GM23248 (cell line): ENCODE data around the gene DERA. TPM values are rescaled to one million over a fixed set of nuclear protein-coding genes. Genes with fewer than 3 reads are reported as not detected.
"Not testable (repeated sequence)": the region's sequence is repeated elsewhere in the genome, so short reads cannot be mapped to it uniquely, and the experiment has no call there.

Experiments used
- DNase-seq: peaks from one replicate; pipeline ENCODE4 v3.0.0-alpha.2; 2015
- H2AFZ ChIP-seq: fragments of 200-600 bp; sonication (generic); 2 replicates; pipeline ENCODE4 v1.6.1; 2016; ENCODE audit warnings: antibody characterized with exemption
- H3F3A ChIP-seq: fragments of 200-600 bp; sonication (generic); 2 replicates; pipeline ENCODE4 v1.6.1; 2016; ENCODE audit warnings: mild to moderate bottlenecking, antibody characterized with exemption, mixed run types; ENCODE audit not compliant: insufficient read depth
- H3K27ac ChIP-seq: fragments of 200-600 bp; sonication (generic); 2 replicates; pipeline ENCODE4 v1.5.1; 2016; ENCODE audit warnings: mild to moderate bottlenecking
- H3K27me3 ChIP-seq: fragments of 200-600 bp; sonication (generic); replicated peaks from 2 replicates; pipeline ENCODE4 v1.6.1; 2016; ENCODE audit warnings: mild to moderate bottlenecking; ENCODE audit not compliant: insufficient read depth
- H3K36me3 ChIP-seq: fragments of 200-600 bp; sonication (generic); 2 replicates; pipeline ENCODE4 v1.6.1; 2016; ENCODE audit warnings: low read depth, mild to moderate bottlenecking
- H3K4me1 ChIP-seq: fragments of 200-600 bp; sonication (generic); 2 replicates; pipeline ENCODE4 v1.6.1; 2016; ENCODE audit warnings: mild to moderate bottlenecking; ENCODE audit not compliant: insufficient read depth
- H3K4me2 ChIP-seq: fragments of 200-600 bp; sonication (generic); one replicate; pipeline ENCODE4 v1.6.1; 2016; ENCODE audit warnings: mild to moderate bottlenecking; ENCODE audit not compliant: unreplicated experiment
- H3K4me3 ChIP-seq: fragments of 200-600 bp; sonication (generic); 2 replicates; pipeline ENCODE4 v1.5.1; 2016; ENCODE audit warnings: mild to moderate bottlenecking
- H3K79me2 ChIP-seq: fragments of 200-600 bp; sonication (generic); 2 replicates; pipeline ENCODE4 v1.6.1; 2016; ENCODE audit warnings: mild to moderate bottlenecking; ENCODE audit not compliant: insufficient read depth
- H3K9ac ChIP-seq: fragments of 200-600 bp; sonication (generic); 2 replicates; pipeline ENCODE4 v1.6.1; 2016; ENCODE audit warnings: mild to moderate bottlenecking
- H3K9me2 ChIP-seq: fragments of 200-600 bp; sonication (generic); 2 replicates; pipeline ENCODE4 v1.6.1; 2016; ENCODE audit warnings: mixed run types, mild to moderate bottlenecking, moderate library complexity; ENCODE audit not compliant: insufficient read depth
- H3K9me3 ChIP-seq: fragments of 200-600 bp; sonication (generic); one replicate; pipeline ENCODE4 v1.6.1; 2017; ENCODE audit warnings: low read depth
- H4K20me1 ChIP-seq: fragments of 200-600 bp; sonication (generic); 2 replicates; pipeline ENCODE4 v1.6.0; 2016; ENCODE audit not compliant: insufficient read depth
- EZH2 ChIP-seq: fragments of 200-600 bp; sonication (generic); IDR thresholded peaks from 2 replicates; pipeline ENCODE4 v1.6.1; 2018; ENCODE audit warnings: antibody characterized with exemption, mild to moderate bottlenecking; ENCODE audit not compliant: insufficient read depth, poor library complexity, severe bottlenecking
- EZH2phosphoT487 ChIP-seq: fragments of 200-600 bp; sonication (generic); IDR thresholded peaks from 2 replicates; pipeline ENCODE4 v1.6.1; 2018; ENCODE audit warnings: antibody characterized with exemption, moderate library complexity, mild to moderate bottlenecking, low read depth; ENCODE audit not compliant: insufficient read depth
- WGBS, 2 experiments: methylation state at CpG; one replicate each; pipeline ENCODE4 v1.1.6; 2015 to 2017; ENCODE audit warnings: low lambda C conversion rate in 2 of 2, low coverage in 1 of 2; ENCODE audit errors: missing lambda C conversion rate in 2 of 2; 5-methylcytosine and 5-hydroxymethylcytosine counted together
- in situ Hi-C: fragments of 300-500 bp; cut with MboI; formaldehyde crosslinking; loops from 2 replicates; pipeline ENCODE4 v1.15.0; 2020
- polyA plus RNA-seq: library from polyadenylated mRNA; unstranded; fragments of >200 nt; fragmentation: Nextera tagmentation; extraction: Ambion mirVana; gene quantifications from 2 replicates; pipeline ENCODE4 v1.2.1, GENCODE V29; 2016
- total RNA-seq: library from RNA; depleted of rRNA; stranded (reverse); fragments of >200 nt; shearing (Covaris generic); gene quantifications from 2 replicates; pipeline ENCODE4 v1.2.3, GENCODE V29; 2014

The DERA gene
- total and polyA plus RNA-seq, 2 experiments from 2014 or later, result 47.3 to 70.5 TPM

GRCh38 chr12:15896867-15897266 lies 14.3 kb upstream of the DERA start:
- in situ Hi-C loops, result no loop called here
- Histone ChIP-seq H3F3A (peaks cover 42% of the 10 kb centered on the region), H3K4me1 (peaks cover 20% of the 10 kb centered on the region), H2AFZ (no peak overlapping the region), H3K4me2 (no peak overlapping the region), H3K9ac (no peak overlapping the region), H3K9me3 (no peaks in the 10 kb centered on the region), H3K27me3 (no peaks in the 10 kb centered on the region), H3K9me2 (no peaks in the 10 kb centered on the region), H3K36me3 (peaks cover 74% of the 10 kb centered on the region), H3K27ac (peak overlapping the region; percentile 15), H4K20me1 (no peaks in the 10 kb centered on the region), H3K79me2 (peaks cover 70% of the 10 kb centered on the region), H3K4me3 (no peak overlapping the region)
- 42 to 60% methylated on average over 1 of the region's 1 CpG for WGBS, 2 experiments
- TF ChIP-seq EZH2, result no peak
- no peak for TF ChIP-seq EZH2phosphoT487
- no peak for DNase-seq

GRCh38 chr12:15897433-15897832 lies 13.7 kb upstream of the DERA start:
- H3K4me3 ChIP-seq, result no peak overlapping the region
- peaks cover 42% of the 10 kb centered on the region for H3F3A ChIP-seq
- 13 to 22% methylated on average over 2 of the region's 2 CpGs for WGBS, 2 experiments
- H3K27ac ChIP-seq, result peak overlapping the region; percentile 15
- no peaks in the 10 kb centered on the region for H3K27me3 ChIP-seq
- H3K9ac ChIP-seq, result no peak overlapping the region
- peaks cover 79% of the 10 kb centered on the region for H3K36me3 ChIP-seq
- no peak overlapping the region for H2AFZ ChIP-seq
- H3K9me2 ChIP-seq, result no peaks in the 10 kb centered on the region
- no peaks in the 10 kb centered on the region for H3K9me3 ChIP-seq
- peaks cover 20% of the 10 kb centered on the region for H3K4me1 ChIP-seq
- no peak for TF ChIP-seq EZH2phosphoT487
- TF ChIP-seq EZH2, result no peak
- DNase-seq, result peak; percentile 53
- peak overlapping the region; percentile 13 for H3K4me2 ChIP-seq
- in situ Hi-C loops, result no loop called here
- H3K79me2 ChIP-seq, result peaks cover 65% of the 10 kb centered on the region
- H4K20me1 ChIP-seq, result no peaks in the 10 kb centered on the region

GRCh38 chr12:15899282-15899870 lies 11.8 kb upstream of the DERA start:
- Histone ChIP-seq H3K9me2 (no peaks in the 10 kb centered on the region), H3K27me3 (no peaks in the 10 kb centered on the region), H3K4me1 (peaks cover 20% of the 10 kb centered on the region), H3F3A (peaks cover 45% of the 10 kb centered on the region), H3K4me3 (no peak overlapping the region), H2AFZ (no peak overlapping the region), H3K9ac (no peak overlapping the region), H3K4me2 (no peak overlapping the region), H3K27ac (no peak overlapping the region), H3K36me3 (peaks cover 84% of the 10 kb centered on the region), H4K20me1 (no peaks in the 10 kb centered on the region), H3K79me2 (peaks cover 47% of the 10 kb centered on the region), H3K9me3 (no peaks in the 10 kb centered on the region)
- in situ Hi-C loops, result no loop called here
- no peak for TF ChIP-seq EZH2phosphoT487
- no peak for TF ChIP-seq EZH2
- DNase-seq, result peak; percentile 57

- TF ChIP-seq EZH2 (no peak), EZH2phosphoT487 (no peak)
- H3K27me3 ChIP-seq, result no peaks in the 10 kb centered on the region
- H3K27ac ChIP-seq, result no peak overlapping the region
- no peak overlapping the region for H3K4me2 ChIP-seq
- H3K9me3 ChIP-seq, result no peaks in the 10 kb centered on the region
- peaks cover 45% of the 10 kb centered on the region for H3F3A ChIP-seq
- no peak overlapping the region for H3K4me3 ChIP-seq
- H3K79me2 ChIP-seq, result peaks cover 4% of the 10 kb centered on the region; the same call in 1 of the 2 replicates
- H3K36me3 ChIP-seq, result peaks cover 59% of the 10 kb centered on the region
- no peak overlapping the region for H3K9ac ChIP-seq
- WGBS, 2 experiments, result 93% methylated on average over 5 of the region's 5 CpGs
- no peaks in the 10 kb centered on the region for H3K9me2 ChIP-seq
- DNase-seq, result no peak
- no peaks in the 10 kb centered on the region for H3K4me1 ChIP-seq
- no peaks in the 10 kb centered on the region for H4K20me1 ChIP-seq
- in situ Hi-C loops, result no loop called here
- no peak overlapping the region for H2AFZ ChIP-seq
Observed at GRCh38 chr12:15904378-15904920, 6.7 kb upstream of the DERA start.

GRCh38 chr12:15910468-15910863 lies 666 bp upstream of the DERA start:
- Histone ChIP-seq H3K36me3 (peaks cover 10% of the 10 kb centered on the region), H3K27me3 (no peaks in the 10 kb centered on the region), H3K27ac (peak overlapping the region; percentile 81), H3K4me3 (peak overlapping the region; percentile 79), H3K9me2 (no peaks in the 10 kb centered on the region), H3K4me2 (peak overlapping the region; percentile 88), H3F3A (peaks cover 53% of the 10 kb centered on the region), H3K9ac (peak overlapping the region; percentile 89), H3K79me2 (peaks cover 34% of the 10 kb centered on the region), H3K4me1 (peaks cover 13% of the 10 kb centered on the region; the same call in 1 of the 2 replicates), H2AFZ (peak overlapping the region; percentile 83), H4K20me1 (no peaks in the 10 kb centered on the region), H3K9me3 (no peaks in the 10 kb centered on the region)
- 68 to 70% methylated on average over 5 of the region's 5 CpGs for WGBS, 2 experiments
- no peak for DNase-seq
- in situ Hi-C loops, result no loop called here
- TF ChIP-seq EZH2phosphoT487, result no peak
- no peak for TF ChIP-seq EZH2

GRCh38 chr12:15911931-15912330 lies 799 bp downstream of the DERA start:
- 2 to 5% methylated on average over 4 of the region's 5 CpGs for WGBS, 2 experiments
- H3K9me2 ChIP-seq, DNase-seq, H3K9me3 ChIP-seq, H3K27me3 ChIP-seq, H4K20me1 ChIP-seq, H3K36me3 ChIP-seq, in situ Hi-C loops: not testable (repeated sequence)
- H3K4me3 ChIP-seq, result peak overlapping the region; percentile 79
- H3F3A ChIP-seq, result peaks cover 41% of the 10 kb centered on the region
- peak overlapping the region; percentile 89 for H3K9ac ChIP-seq
- peaks cover 13% of the 10 kb centered on the region; the same call in 1 of the 2 replicates for H3K4me1 ChIP-seq
- peak overlapping the region; percentile 81 for H3K27ac ChIP-seq
- peak overlapping the region; percentile 83 for H2AFZ ChIP-seq
- peak overlapping the region; percentile 88 for H3K4me2 ChIP-seq
- H3K79me2 ChIP-seq, result peaks cover 49% of the 10 kb centered on the region

- H3K9me2 ChIP-seq, H3K9ac ChIP-seq, in situ Hi-C loops, H3K27ac ChIP-seq, H3K9me3 ChIP-seq, H3K27me3 ChIP-seq, H3K4me3 ChIP-seq, DNase-seq, H4K20me1 ChIP-seq, H2AFZ ChIP-seq, H3K36me3 ChIP-seq, H3K4me2 ChIP-seq: not testable (repeated sequence)
- Histone ChIP-seq H3F3A (peaks cover 19% of the 10 kb centered on the region), H3K79me2 (peaks cover 71% of the 10 kb centered on the region), H3K4me1 (peaks cover 13% of the 10 kb centered on the region; the same call in 1 of the 2 replicates)
- 93 to 94% methylated on average over 5 of the region's 5 CpGs for WGBS, 2 experiments
Observed at GRCh38 chr12:15914131-15914530, 3.0 kb downstream of the DERA start.
